Smooth muscle cell (in vitro differentiated cells): ENCODE results near the gene USP28. TPM values are rescaled to one million over a fixed set of nuclear protein-coding genes. Genes with fewer than 3 reads are reported as not detected.

ENCODE experiments used
- DNase-seq: peaks from one replicate; lab custom pipeline; 2025; ENCODE audit not compliant: unreplicated experiment; lab: John Stamatoyannopoulos, UW
- H2AFZ ChIP-seq: fragments of 200-600 bp; sonication (generic); 2 replicates; pipeline ENCODE4 v1.6.0; 2016; ENCODE audit warnings: antibody characterized with exemption, low read depth, mild to moderate bottlenecking
- H3F3A ChIP-seq: fragments of 200-600 bp; sonication (generic); 2 replicates; pipeline ENCODE4 v1.6.0; 2017; ENCODE audit warnings: antibody characterized with exemption, low read depth
- H3K27ac ChIP-seq: fragments of 200-600 bp; sonication (generic); 2 replicates; pipeline ENCODE4 v1.5.1; 2016; ENCODE audit warnings: low read depth, mild to moderate bottlenecking
- H3K27me3 ChIP-seq: fragments of 200-600 bp; sonication (generic); 2 replicates; pipeline ENCODE4 v1.6.1; 2016; ENCODE audit warnings: low read depth, mild to moderate bottlenecking
- H3K36me3 ChIP-seq: fragments of 200-600 bp; sonication (generic); 2 replicates; pipeline ENCODE4 v1.5.1; 2016; ENCODE audit warnings: low read depth
- H3K4me1 ChIP-seq: fragments of 200-600 bp; sonication (generic); 2 replicates; pipeline ENCODE4 v1.5.1; 2016; ENCODE audit warnings: low read depth
- H3K4me2 ChIP-seq: fragments of 200-600 bp; sonication (generic); 2 replicates; pipeline ENCODE4 v1.6.0; 2016; ENCODE audit warnings: mild to moderate bottlenecking
- H3K4me3 ChIP-seq: fragments of 200-600 bp; sonication (generic); 2 replicates; pipeline ENCODE4 v1.5.1; 2016; ENCODE audit warnings: mild to moderate bottlenecking
- H3K79me2 ChIP-seq: fragments of 200-600 bp; sonication (generic); 2 replicates; pipeline ENCODE4 v1.6.0; 2016; ENCODE audit warnings: low read depth, mild to moderate bottlenecking
- H3K9ac ChIP-seq: fragments of 200-600 bp; sonication (generic); 2 replicates; pipeline ENCODE4 v1.6.0; 2016; ENCODE audit warnings: low read depth
- H3K9me3 ChIP-seq: fragments of 200-600 bp; sonication (generic); replicated peaks from 2 replicates; pipeline ENCODE4 v1.5.1; 2016; ENCODE audit warnings: low read depth
- H4K20me1 ChIP-seq: fragments of 200-600 bp; sonication (generic); 2 replicates; pipeline ENCODE4 v1.6.0; 2016; ENCODE audit warnings: low read depth
- WGBS: methylation state at CpG from one replicate; pipeline ENCODE4 v1.1.7; 2016; ENCODE audit warnings: low lambda C conversion rate; 5-methylcytosine and 5-hydroxymethylcytosine counted together
- polyA plus RNA-seq: library from polyadenylated mRNA; unstranded; fragments of >200 nt; fragmentation: Nextera tagmentation; extraction: Ambion mirVana; gene quantifications from 2 replicates; pipeline ENCODE4 v1.2.1, GENCODE V29; 2016
- total RNA-seq: library from RNA; depleted of rRNA; stranded (reverse); fragments of >200 nt; gene quantifications from 2 replicates; pipeline ENCODE4 v1.2.3, GENCODE V29; 2014
- TF ChIP-seq, protein P1 (sequence below): fragments of 200-600 bp; sonication (generic); IDR thresholded peaks from 2 replicates; pipeline ENCODE4 v1.5.1; 2017; ENCODE audit warnings: borderline replicate concordance, mild to moderate bottlenecking, antibody characterized with exemption; ENCODE audit not compliant: insufficient read depth, poor library complexity, severe bottlenecking

Gene USP28
- total and polyA plus RNA-seq, 2 experiments from 2014 or later: 18.6 to 50.5 TPM

DNA sequence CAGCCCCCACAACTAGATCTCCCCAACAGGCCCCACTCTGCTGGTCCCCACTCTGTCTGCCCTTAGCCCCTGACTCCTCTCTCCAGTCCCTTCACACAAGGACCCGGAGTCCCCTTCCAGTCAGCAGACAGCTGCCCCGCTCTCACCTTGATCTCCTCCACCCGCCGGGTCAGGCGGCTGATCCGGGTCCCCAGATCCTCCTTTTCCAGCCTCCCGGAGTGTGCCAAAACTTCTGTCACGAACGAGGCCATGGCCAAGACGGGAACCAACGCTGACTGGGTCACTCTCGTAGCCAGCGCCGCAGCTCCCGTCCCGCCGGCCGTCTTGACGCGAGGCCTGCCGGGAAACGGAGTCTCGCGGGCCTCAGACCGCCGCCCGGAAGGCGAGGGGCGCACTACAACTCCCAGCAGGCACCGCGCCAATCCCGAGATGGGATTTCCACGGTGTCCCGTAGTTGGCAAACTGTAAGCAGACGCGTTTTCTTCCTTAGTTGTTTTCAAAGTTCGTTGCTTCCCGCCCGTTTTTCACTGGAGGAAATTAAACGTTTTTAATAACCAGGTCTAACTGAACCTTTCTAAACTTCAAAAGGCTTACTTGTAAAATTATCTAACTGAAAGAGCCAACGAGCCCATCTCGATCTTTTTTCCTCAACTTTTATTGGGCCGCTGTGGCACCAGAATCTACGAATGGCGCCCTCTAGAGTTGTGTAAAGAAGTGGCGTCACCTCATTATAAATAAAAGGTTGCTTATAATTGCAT is 101.8 kb downstream of the USP28 start, which contains the start of gene ZW10:
Gene ZW10, minus strand, starts transcription at position 277 of the 758 bp plus-strand sequence. Its CDS starts 26 bp downstream, at position 251.
- TF ChIP-seq, protein P1, sequence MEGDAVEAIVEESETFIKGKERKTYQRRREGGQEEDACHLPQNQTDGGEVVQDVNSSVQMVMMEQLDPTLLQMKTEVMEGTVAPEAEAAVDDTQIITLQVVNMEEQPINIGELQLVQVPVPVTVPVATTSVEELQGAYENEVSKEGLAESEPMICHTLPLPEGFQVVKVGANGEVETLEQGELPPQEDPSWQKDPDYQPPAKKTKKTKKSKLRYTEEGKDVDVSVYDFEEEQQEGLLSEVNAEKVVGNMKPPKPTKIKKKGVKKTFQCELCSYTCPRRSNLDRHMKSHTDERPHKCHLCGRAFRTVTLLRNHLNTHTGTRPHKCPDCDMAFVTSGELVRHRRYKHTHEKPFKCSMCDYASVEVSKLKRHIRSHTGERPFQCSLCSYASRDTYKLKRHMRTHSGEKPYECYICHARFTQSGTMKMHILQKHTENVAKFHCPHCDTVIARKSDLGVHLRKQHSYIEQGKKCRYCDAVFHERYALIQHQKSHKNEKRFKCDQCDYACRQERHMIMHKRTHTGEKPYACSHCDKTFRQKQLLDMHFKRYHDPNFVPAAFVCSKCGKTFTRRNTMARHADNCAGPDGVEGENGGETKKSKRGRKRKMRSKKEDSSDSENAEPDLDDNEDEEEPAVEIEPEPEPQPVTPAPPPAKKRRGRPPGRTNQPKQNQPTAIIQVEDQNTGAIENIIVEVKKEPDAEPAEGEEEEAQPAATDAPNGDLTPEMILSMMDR: peak; percentile 97

DNA sequence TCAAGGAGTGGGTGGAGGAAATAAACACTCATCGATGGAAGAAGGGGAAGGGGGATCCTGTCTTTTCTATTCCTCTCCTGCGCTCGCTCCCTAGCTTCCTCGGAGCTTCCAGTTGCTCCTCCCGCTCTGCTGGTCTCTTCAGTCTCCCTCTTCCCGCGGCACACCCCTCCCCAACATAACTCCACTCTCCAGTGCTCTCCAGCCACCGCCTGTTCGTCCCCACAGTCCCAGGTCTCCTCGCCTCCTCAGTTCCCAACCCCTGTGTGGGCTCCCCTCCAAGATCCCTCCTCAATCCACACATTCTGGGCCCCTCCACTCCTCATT is 102.3 kb downstream of the USP28 start:
- Histone ChIP-seq H3K9me3 (no peaks in the 10 kb centered on the region), H2AFZ (peak overlapping the region; percentile 81), H3K4me2 (peak overlapping the region; percentile 86), H3K4me1 (peaks cover 9% of the 10 kb centered on the region), H3K4me3 (peak overlapping the region; percentile 85), H3K36me3 (no peaks in the 10 kb centered on the region), H3K79me2 (peaks cover 26% of the 10 kb centered on the region), H4K20me1 (peaks cover 5% of the 10 kb centered on the region), H3K9ac (peak overlapping the region; percentile 90), H3K27ac (peak overlapping the region; percentile 83), H3F3A (no peaks in the 10 kb centered on the region), H3K27me3 (no peaks in the 10 kb centered on the region)
- DNase-seq: no peak
- 4% methylated on average over 8 of the region's 10 CpGs for WGBS
- TF ChIP-seq, protein P1: no peak

More for the DNA sequence above, 101.8 kb downstream of the USP28 start, which contains the start of gene ZW10:
- WGBS: under 1% methylated on average over 46 of the region's 46 CpGs
- DNase-seq: peak; percentile 83
- Histone ChIP-seq H3K36me3 (no peaks in the 10 kb centered on the region), H3K79me2 (peaks cover 26% of the 10 kb centered on the region), H4K20me1 (peaks cover 5% of the 10 kb centered on the region), H3K9ac (peak within 1 kb of the TSS; percentile 90), H3K27ac (peak within 1 kb of the TSS; percentile 83), H3K4me3 (peak within 1 kb of the TSS; percentile 85), H3K4me2 (peak within 1 kb of the TSS; percentile 86), H3F3A (no peaks in the 10 kb centered on the region), H3K27me3 (no peaks in the 10 kb centered on the region), H2AFZ (peak within 1 kb of the TSS; percentile 93), H3K4me1 (peaks cover 9% of the 10 kb centered on the region), H3K9me3 (no peaks in the 10 kb centered on the region)

DNA sequence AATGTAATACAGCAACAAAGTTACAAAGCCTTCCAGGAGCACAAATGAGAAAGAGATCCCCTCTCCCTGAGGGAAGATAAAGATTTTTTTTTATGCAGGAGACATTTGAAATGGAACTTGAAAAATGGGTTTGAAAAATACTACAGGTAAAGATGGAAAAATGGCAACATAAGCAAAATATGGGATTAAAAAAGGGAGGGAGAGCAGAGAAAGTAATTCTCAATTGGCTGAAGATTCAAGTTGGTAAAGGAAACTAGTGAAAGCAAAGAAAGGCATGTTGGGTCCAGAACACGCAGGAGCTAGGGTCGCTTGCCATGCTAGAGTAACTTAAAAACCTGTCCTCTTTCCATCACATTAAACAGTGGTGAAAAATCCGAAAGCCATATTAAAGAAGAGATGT is 103.4 kb downstream of the USP28 start:
- H4K20me1 ChIP-seq: peaks cover 11% of the 10 kb centered on the region
- H3K4me3 ChIP-seq: no peak overlapping the region
- no peak for DNase-seq
- no peak overlapping the region for H2AFZ ChIP-seq
- peaks cover 9% of the 10 kb centered on the region for H3K4me1 ChIP-seq
- WGBS: 94% methylated on average over 3 of the region's 3 CpGs
- H3K4me2 ChIP-seq: peak overlapping the region; percentile 86
- TF ChIP-seq, protein P1: no peak
- peaks cover 26% of the 10 kb centered on the region for H3K79me2 ChIP-seq
- H3F3A ChIP-seq: no peaks in the 10 kb centered on the region
- H3K27me3 ChIP-seq: no peaks in the 10 kb centered on the region
- no peaks in the 10 kb centered on the region for H3K36me3 ChIP-seq
- H3K27ac ChIP-seq: no peak overlapping the region
- no peak overlapping the region for H3K9ac ChIP-seq
- no peaks in the 10 kb centered on the region for H3K9me3 ChIP-seq
